Transverse colon (tissue), 4 donors: ENCODE data around the gene TMEM254. TPM values are rescaled to one million over a fixed set of nuclear protein-coding genes. Genes with fewer than 3 reads are reported as not detected.

Experiments used
- DNase-seq: peaks from one replicate; pipeline ENCODE4 v3.0.0-alpha.2; 2019
- H3K27ac ChIP-seq, 4 donors: fragments of 200-600 bp; sonication (generic); 2 replicates each; pipeline ENCODE4 v1.5.1; 2016 to 2018; ENCODE audit warnings: inconsistent platforms in 4 of 4
- H3K27me3 ChIP-seq: fragments of 200-600 bp; sonication (generic); 2 replicates; pipeline ENCODE4 v1.5.1; 2017; ENCODE audit warnings: inconsistent platforms
- H3K36me3 ChIP-seq, 4 donors: fragments of 200-600 bp; sonication (generic); 2 replicates each; pipeline ENCODE4 v1.5.1; 2017 to 2019; ENCODE audit warnings: inconsistent platforms in 4 of 4
- H3K4me1 ChIP-seq, 4 donors: fragments of 200-600 bp; sonication (generic); 2 replicates each; pipeline ENCODE4 v1.5.1; 2017 to 2020; ENCODE audit warnings: inconsistent platforms in 4 of 4
- H3K4me3 ChIP-seq, 4 donors: fragments of 200-600 bp; sonication (generic); 1 replicate in 1 of 4; 2 replicates in 3 of 4; pipeline versions ENCODE4 v1.5.1 to v1.6.1; 2017 to 2019; ENCODE audit warnings: inconsistent platforms in 4 of 4
- H3K9me3 ChIP-seq, 2 donors: fragments of 200-600 bp; sonication (generic); 2 replicates each; pipeline ENCODE4 v1.5.1; 2017 to 2019; ENCODE audit warnings: inconsistent platforms in 2 of 2
- CTCF ChIP-seq, 5 experiments: fragments of 200-600 bp in 3 of 5; fragments of 450-650 bp in 2 of 5; sonication (generic) in 3 of 5; IDR thresholded peaks; 1 replicate in 2 of 5; 2 replicates in 3 of 5; pipeline ENCODE4 v1.5.1; 2016 to 2017; ENCODE audit warnings: antibody characterized with exemption in 5 of 5, inconsistent platforms in 3 of 5, mild to moderate bottlenecking in 2 of 5, moderate library complexity in 1 of 5
- EP300 ChIP-seq: sonication (generic); formaldehyde crosslinking; IDR thresholded peaks from one replicate; pipeline ENCODE4 v1.6.1; 2017; ENCODE audit warnings: antibody characterized with exemption, low read depth
- POLR2A ChIP-seq: fragments of 450-650 bp; IDR thresholded peaks from one replicate; pipeline ENCODE4 v1.6.1; 2016; ENCODE audit warnings: antibody characterized with exemption, mild to moderate bottlenecking, moderate library complexity
- POLR2AphosphoS5 ChIP-seq, 3 donors: sonication (generic); formaldehyde crosslinking; IDR thresholded peaks; one replicate each; pipeline ENCODE4 v1.6.1; 2016; ENCODE audit warnings: antibody characterized with exemption in 3 of 3
- WGBS, 2 donors: methylation state at CpG; one replicate each; pipeline ENCODE4 v1.1.5; 2018; ENCODE audit warnings: low coverage in 1 of 2; 5-methylcytosine and 5-hydroxymethylcytosine counted together
- in situ Hi-C, 4 donors: fragments of 200-750 bp; cut with MboI; loops; one replicate each; pipeline versions ENCODE4 v1.15.0 to v1.15.1; 2017; ENCODE audit warnings: low sequenced_read_pairs in 3 of 4, low pct_ligation_motif_present in 1 of 4, low pct_unique_long_range_greater_than_20kb in 1 of 4
- intact Hi-C: fragments of 100-400 bp; cut with DNase I; formaldehyde crosslinking; loops from one replicate; pipeline ENCODE4 v1.15.1; 2023; ENCODE audit warnings: low total_unique reads
- total RNA-seq, 4 donors: library from RNA; depleted of rRNA; stranded (reverse); fragments of >200 nt; gene quantifications; one replicate each; pipeline ENCODE4 v1.1.0, GENCODE V29; 2016

TMEM254 gene
- total RNA-seq, 4 donors from 2014 or later, result 3.0 to 33.7 (median 10.4) TPM

- DNase-seq, result no peak
- no peak for TF ChIP-seq POLR2AphosphoS5 (IDR thresholded peaks at IDR 0.05)
- TF ChIP-seq CTCF (IDR thresholded peaks at IDR 0.05), result no peak
- TF ChIP-seq POLR2A, result no peak
- TF ChIP-seq EP300, result no peak
- intact Hi-C loops, result no loop called here
- Histone ChIP-seq H3K36me3 (no peaks in the 10 kb centered on the region), H3K27me3 (no peaks in the 10 kb centered on the region), H3K4me3 (no peak overlapping the region), H3K9me3 (peaks cover 7 to 19% of the 10 kb centered on the region in 2 donors), H3K27ac (no peak overlapping the region), H3K4me1 (no peaks in the 10 kb centered on the region)
- in situ Hi-C loops, result loop anchor here in 1 of 4 donors (25.0 kb wide), 1 partner anchor 96 kb away; no protein-coding TSS in a partner anchor
- 81 to 93% methylated on average over 5 to 8 of the region's 8 CpGs for WGBS, 2 donors
Measured at GRCh38 chr10:80108576-80109239, 30.2 kb downstream of the TMEM254 start.

GRCh38 chr10:80110986-80111385 lies 32.5 kb downstream of the TMEM254 start:
- 85% methylated on average over 1 of the region's 1 CpG; no CpG with 5 or more reads in 1 of the 2 donors for WGBS, 2 donors
- in situ Hi-C loops, result loop anchor here in 1 of 4 donors (25.0 kb wide), 1 partner anchor 99 kb away; no protein-coding TSS in a partner anchor
- TF ChIP-seq EP300 (no peak), POLR2A (no peak), POLR2AphosphoS5 (IDR thresholded peaks at IDR 0.05) (no peak), CTCF (IDR thresholded peaks at IDR 0.05) (no peak)
- Histone ChIP-seq H3K4me1 (no peaks in the 10 kb centered on the region), H3K4me3 (no peak overlapping the region), H3K27ac (no peak overlapping the region), H3K36me3 (no peaks in the 10 kb centered on the region), H3K27me3 (no peaks in the 10 kb centered on the region), H3K9me3 (peaks cover 7 to 19% of the 10 kb centered on the region in 2 donors)
- no peak for DNase-seq
- intact Hi-C loops, result no loop called here

- TF ChIP-seq EP300 (no peak), POLR2A (no peak), CTCF (IDR thresholded peaks at IDR 0.05) (no peak), POLR2AphosphoS5 (IDR thresholded peaks at IDR 0.05) (no peak)
- WGBS, 2 donors, result 87 to 88% methylated on average over 2 to 4 of the region's 4 CpGs
- in situ Hi-C loops, result loop anchor here in 1 of 4 donors (25.0 kb wide), 1 partner anchor 106 kb away; no protein-coding TSS in a partner anchor
Measured at GRCh38 chr10:80118669-80119068, 40.2 kb downstream of the TMEM254 start.

GRCh38 chr10:80122110-80122710 lies 43.7 kb downstream of the TMEM254 start:
- H3K27ac ChIP-seq, result no peak overlapping the region
- no peaks in the 10 kb centered on the region for H3K27me3 ChIP-seq
- no peaks in the 10 kb centered on the region for H3K36me3 ChIP-seq
- in situ Hi-C loops, result loop anchor here in 1 of 4 donors (25.0 kb wide), 1 partner anchor 110 kb away; no protein-coding TSS in a partner anchor
- H3K4me3 ChIP-seq, result no peak overlapping the region
- H3K9me3 ChIP-seq, result no peaks in the 10 kb centered on the region
- TF ChIP-seq EP300, result no peak
- no peak for TF ChIP-seq POLR2A
- no peak for TF ChIP-seq CTCF (IDR thresholded peaks at IDR 0.05)
- no peak for TF ChIP-seq POLR2AphosphoS5 (IDR thresholded peaks at IDR 0.05)
- intact Hi-C loops, result no loop called here
- no peaks in the 10 kb centered on the region for H3K4me1 ChIP-seq
- no peak for DNase-seq

More at GRCh38 chr10:80118669-80119068, 40.2 kb downstream of the TMEM254 start:
- Histone ChIP-seq H3K4me3 (no peak overlapping the region), H3K27me3 (no peaks in the 10 kb centered on the region), H3K4me1 (no peaks in the 10 kb centered on the region), H3K9me3 (no peaks in the 10 kb centered on the region), H3K27ac (no peak overlapping the region), H3K36me3 (no peaks in the 10 kb centered on the region)
- intact Hi-C loops, result no loop called here
- no peak for DNase-seq
